ENCODE results near the gene VCAM1. TPM values are rescaled to one million over a fixed set of nuclear protein-coding genes. Genes with fewer than 3 reads are reported as not detected.
"Not testable (repeated sequence)": the region's sequence is repeated elsewhere in the genome, so short reads cannot be mapped to it uniquely, and the experiment has no call there.

VCAM1 gene
- total RNA-seq, 4 donors from 2014 or later, result 5.8 to 25.7 (median 7.9) TPM

DNA sequence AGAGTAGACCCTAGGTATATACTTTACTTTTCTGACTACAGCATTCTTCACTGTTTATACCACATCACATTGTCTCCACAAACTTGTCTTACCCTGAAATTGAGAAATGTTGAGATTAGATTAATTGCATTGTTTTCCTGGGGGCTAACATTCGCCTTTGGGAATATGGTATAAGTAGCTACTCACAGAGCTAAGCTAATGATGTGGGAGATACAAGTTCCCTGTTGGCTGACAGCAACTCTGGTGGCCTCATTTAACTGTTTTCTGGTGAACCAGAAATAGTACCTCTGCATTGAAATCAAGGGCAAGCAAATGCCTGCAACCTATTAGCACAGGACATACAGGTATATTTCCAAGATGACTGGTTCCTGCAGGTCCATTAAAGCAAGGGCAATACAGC is 13.2 kb upstream of the VCAM1 start:
- Histone ChIP-seq H3K4me3 (no peak overlapping the region), H3K27me3 (no peaks in the 10 kb centered on the region), H3K27ac (replicated peaks in 1 of 4) (no peak overlapping the region), H3K36me3 (no peaks in the 10 kb centered on the region), H3K4me1 (peaks cover 0 to 18% (median 9%) of the 10 kb centered on the region in 4 donors), H3K9me3 (no peaks in the 10 kb centered on the region)
- TF ChIP-seq POLR2AphosphoS5 (IDR thresholded peaks at IDR 0.05) (no peak), CTCF (IDR thresholded peaks at IDR 0.05) (no peak), EP300 (IDR thresholded peaks at IDR 0.05) (no peak), POLR2A (IDR thresholded peaks at IDR 0.05; ENCODE audit: low read depth) (no peak)
- intact Hi-C loops (cut with DNase I), result no loop called here
- DNase-seq (ENCODE audit: extremely low spot score), result no peak
- WGBS, result 100% methylated on average over 1 of the region's 1 CpG

- WGBS, result 100% methylated on average over 1 of the region's 1 CpG
- intact Hi-C loops (cut with DNase I), result no loop called here
Observed at GRCh38 chr1:100706856-100707255, 12.7 kb upstream of the VCAM1 start.

GRCh38 chr1:100708476-100709062 is 11.0 kb upstream of the VCAM1 start:
- WGBS, result 35% methylated on average over 2 of the region's 2 CpGs
- no peak overlapping the region for H3K4me3 ChIP-seq
- TF ChIP-seq POLR2A (IDR thresholded peaks at IDR 0.05; ENCODE audit: low read depth) (no peak), EP300 (IDR thresholded peaks at IDR 0.05) (no peak), POLR2AphosphoS5 (IDR thresholded peaks at IDR 0.05) (no peak), CTCF (IDR thresholded peaks at IDR 0.05) (no peak)
- H3K4me1 ChIP-seq, result peaks cover 0 to 21% (median 9%) of the 10 kb centered on the region in 4 donors
- no peaks in the 10 kb centered on the region for H3K36me3 ChIP-seq
- H3K9me3 ChIP-seq, result no peaks in the 10 kb centered on the region
- no peaks in the 10 kb centered on the region for H3K27me3 ChIP-seq
- no peak overlapping the region for H3K27ac ChIP-seq (replicated peaks in 1 of 4)
- intact Hi-C loops (cut with DNase I), result no loop called here
- no peak for DNase-seq (ENCODE audit: extremely low spot score)

More at GRCh38 chr1:100706856-100707255, 12.7 kb upstream of the VCAM1 start:
- H3K27ac ChIP-seq (replicated peaks in 1 of 4), result no peak overlapping the region
- H3K36me3 ChIP-seq, result no peaks in the 10 kb centered on the region
- H3K27me3 ChIP-seq, result no peaks in the 10 kb centered on the region
- TF ChIP-seq CTCF (IDR thresholded peaks at IDR 0.05) (no peak), POLR2AphosphoS5 (IDR thresholded peaks at IDR 0.05) (no peak), POLR2A (IDR thresholded peaks at IDR 0.05; ENCODE audit: low read depth) (no peak), EP300 (IDR thresholded peaks at IDR 0.05) (no peak)
- no peak overlapping the region for H3K4me3 ChIP-seq
- H3K9me3 ChIP-seq, result no peaks in the 10 kb centered on the region
- no peak for DNase-seq (ENCODE audit: extremely low spot score)
- H3K4me1 ChIP-seq, result peaks cover 0 to 21% (median 9%) of the 10 kb centered on the region in 4 donors

DNA sequence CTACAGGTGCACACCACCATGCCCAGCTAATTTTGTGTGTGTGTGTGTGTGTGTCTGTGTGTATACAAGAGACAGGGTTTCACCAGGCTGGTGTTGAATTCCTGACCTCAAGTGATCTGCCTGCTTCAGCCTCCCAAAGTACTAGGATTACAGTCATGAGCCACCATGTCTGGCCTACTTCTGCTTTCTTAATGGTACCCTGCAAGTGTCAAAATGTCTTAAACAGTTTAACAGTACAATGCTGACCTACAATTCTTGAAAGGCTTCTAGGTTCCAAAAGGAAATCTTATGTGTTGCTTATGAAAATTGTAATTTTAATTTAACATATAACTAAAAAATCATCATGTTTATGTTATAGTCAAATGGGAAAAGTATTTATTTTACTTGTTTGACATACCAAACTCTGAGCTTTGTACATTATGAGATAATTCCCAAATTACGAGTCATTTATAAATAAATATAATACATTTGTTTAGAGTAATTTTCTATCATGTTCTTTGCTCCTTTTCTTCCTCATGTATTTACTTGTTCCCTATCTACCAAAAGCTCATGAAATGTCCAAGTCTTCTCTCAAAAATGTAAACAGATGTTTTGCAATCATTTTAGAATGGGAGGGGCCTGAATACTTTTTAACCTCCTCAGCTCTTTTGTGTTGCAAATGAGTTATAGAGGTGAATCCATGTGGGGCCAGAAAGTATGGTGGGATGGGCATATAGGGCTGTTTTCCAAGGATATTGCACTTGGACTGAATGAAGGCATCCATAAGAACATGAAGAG is 8.4 kb upstream of the VCAM1 start:
- 37% methylated on average over 1 of the region's 1 CpG for WGBS
- H3K4me3 ChIP-seq, result no peak overlapping the region
- no peaks in the 10 kb centered on the region for H3K27me3 ChIP-seq
- TF ChIP-seq EP300 (IDR thresholded peaks at IDR 0.05), result no peak
- TF ChIP-seq POLR2A (IDR thresholded peaks at IDR 0.05; ENCODE audit: low read depth), result no peak
- DNase-seq (ENCODE audit: extremely low spot score), result no peak
- no peaks in the 10 kb centered on the region for H3K9me3 ChIP-seq
- intact Hi-C loops (cut with DNase I), result no loop called here
- H3K27ac ChIP-seq (replicated peaks in 1 of 4), result no peak overlapping the region
- H3K4me1 ChIP-seq, result peaks cover 0 to 21% (median 9%) of the 10 kb centered on the region in 4 donors
- H3K36me3 ChIP-seq, result no peaks in the 10 kb centered on the region

DNA sequence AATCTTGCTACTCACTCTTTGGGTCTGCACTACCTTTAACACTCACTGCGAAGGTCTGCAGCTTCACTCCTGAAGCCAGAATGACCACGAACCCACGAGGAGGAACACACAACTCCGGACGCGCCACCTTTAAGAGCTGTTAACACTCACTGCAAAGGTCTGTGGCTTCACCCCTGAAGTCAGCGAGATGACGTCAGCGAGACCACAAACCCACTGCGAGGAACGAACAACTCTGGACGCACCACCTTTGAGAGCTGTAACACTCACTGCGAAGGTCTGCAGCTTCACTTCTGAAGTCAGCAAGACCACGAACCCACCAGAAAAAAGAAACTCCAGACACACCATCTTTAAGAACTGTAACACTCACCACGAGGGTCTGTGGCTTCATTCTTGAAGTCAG is 6.5 kb upstream of the VCAM1 start:
- H3K9me3 ChIP-seq; H3K36me3 ChIP-seq; H3K27ac ChIP-seq (replicated peaks in 1 of 4); H3K27me3 ChIP-seq; H3K4me3 ChIP-seq; intact Hi-C loops (cut with DNase I); DNase-seq (ENCODE audit: extremely low spot score): not testable (repeated sequence)
- H3K4me1 ChIP-seq, result peaks cover 0 to 21% (median 9%) of the 10 kb centered on the region in 4 donors
- WGBS, result 85% methylated on average over 15 of the region's 15 CpGs

Data from esophagus muscularis mucosa (tissue), 4 donors.